ENCODE measurements around the gene SMTNL1.
A peak's percentile ranks its signal among the peaks of the same experiment; 100 is the strongest.

Gene SMTNL1

DNA sequence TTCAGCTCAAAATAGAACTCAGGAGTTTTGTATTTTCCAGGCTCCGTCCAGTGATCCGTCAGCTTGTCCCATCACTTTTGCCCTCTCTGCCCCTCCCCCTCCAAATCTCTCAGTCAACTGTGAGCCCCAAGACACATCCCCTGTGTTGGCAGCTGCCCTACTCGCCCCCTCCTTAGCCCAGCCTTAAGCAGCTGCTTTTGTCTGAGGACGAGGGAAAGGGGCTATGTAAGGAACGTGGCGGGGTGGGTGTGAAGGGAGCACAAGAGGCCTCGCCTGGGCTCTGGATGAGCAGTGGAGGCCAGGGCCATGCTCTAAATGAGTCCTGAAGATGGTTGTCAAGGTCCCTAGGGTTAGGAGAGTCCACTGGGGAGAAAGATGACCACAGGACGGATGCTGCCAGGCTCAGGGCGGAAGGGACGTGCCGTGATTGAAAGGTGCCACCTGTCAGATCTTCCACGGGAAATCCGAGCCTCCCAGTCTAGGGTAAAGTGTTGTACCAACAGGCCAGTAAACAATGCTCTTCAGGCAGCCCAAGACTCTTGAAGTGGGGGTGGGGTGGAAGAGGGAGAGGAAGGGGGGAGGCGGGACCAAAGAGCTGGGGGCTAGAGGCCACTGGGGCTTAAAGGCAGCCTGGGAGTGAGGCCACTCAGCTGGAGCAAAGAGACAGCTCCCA, at the start of gene SMTNL1:
Gene SMTNL1, plus strand, starts transcription at position 649 of the 673 bp plus-strand sequence. CDS start 5,048 bp downstream, outside the sequence.
- no peak for DNase-seq (ENCODE audit: low read depth in 4 of 4, low spot score in 1 of 4)

GRCh38 chr11:57487920-57488659, 49.3 kb upstream of the SMTNL1 start:
- DNase-seq (ENCODE audit: low read depth in 4 of 4, low spot score in 1 of 4): no peak

- no peak for DNase-seq (ENCODE audit: low read depth in 4 of 4, low spot score in 1 of 4)
These were observed 46.7 kb upstream of the SMTNL1 start for GRCh38 chr11:57490456-57491248.

DNA sequence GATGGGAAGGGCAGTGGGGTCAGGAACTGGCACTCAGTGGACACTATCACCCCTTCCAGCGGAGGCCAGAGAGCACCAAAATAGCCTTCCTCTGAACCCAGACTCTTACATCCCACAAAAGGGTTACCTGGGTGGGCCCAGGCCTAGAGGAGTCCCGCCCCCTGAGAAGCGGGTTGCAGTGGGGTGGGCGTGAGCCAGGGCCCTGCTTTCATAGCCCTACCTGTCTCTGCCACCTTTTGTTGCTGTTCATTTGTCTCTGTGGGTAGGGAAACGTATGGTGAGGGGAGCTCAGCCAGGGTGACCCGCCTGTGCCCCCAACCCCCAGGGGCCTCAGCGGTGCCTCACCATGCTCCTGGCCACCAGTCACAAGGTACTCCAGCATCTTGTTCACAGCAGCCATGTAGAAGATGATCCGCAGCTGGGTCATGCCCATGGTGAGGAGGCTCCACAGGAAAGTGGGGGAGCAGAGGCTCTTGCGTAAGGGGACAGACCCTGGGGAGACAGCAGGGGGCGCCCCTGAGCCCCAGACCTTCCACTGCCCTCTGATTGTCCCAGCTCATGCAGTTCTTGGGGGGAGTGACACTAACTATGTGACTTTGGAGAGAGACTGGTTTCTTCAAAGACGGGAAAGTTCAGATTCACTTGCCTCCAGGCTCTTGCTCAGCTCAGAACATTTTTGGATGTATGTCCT, 45.9 kb upstream of the SMTNL1 start:
- peak in 1 of 4 experiments; percentile 49 for DNase-seq (ENCODE audit: low read depth in 4 of 4, low spot score in 1 of 4)

DNA sequence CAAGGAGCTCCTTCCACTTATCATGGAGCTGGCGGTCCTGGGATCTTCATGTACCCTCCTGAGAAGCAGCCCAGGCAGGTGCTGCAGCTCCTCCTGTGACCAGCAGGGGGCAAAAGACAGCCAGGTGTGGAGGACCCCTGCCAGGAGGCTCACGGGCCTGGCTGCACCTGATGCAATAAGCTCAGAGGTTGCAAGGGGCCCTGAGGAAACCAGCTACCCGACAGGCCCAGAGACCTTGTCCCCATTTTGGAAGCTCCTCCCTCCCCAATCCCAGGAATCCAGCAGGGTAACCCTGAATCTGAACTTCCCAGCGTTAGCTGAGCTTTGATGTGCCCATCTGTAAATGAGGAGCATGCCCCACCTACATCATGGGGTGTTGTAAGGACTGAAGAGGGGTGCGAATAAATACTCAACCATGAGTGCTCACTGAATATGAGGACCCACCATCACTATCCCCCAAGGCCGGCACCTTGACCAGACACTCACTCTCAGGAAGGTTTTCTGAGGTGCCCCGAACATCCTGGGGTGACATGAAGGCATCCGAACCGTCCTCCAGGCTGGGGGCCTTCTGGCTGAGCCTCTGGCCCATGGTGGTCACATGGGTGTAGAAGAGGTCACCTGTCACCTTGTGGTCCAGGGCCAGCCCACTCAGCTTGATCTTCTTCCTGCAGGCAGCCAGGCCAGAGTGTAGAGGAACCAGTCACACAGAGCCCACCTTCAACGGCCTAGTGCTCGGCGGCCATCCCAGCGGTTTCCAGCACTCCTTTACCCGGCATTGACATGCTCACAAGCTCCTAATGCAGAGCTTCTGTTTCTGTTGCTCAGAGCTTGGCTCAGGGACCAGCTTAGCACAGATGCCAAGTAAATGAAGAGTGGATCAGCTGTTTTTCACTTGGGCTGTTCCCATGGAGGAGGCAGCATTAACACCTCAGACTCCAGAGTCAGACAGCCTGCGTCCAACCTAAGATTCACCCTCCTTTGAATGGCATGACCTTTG, 43.6 kb upstream of the SMTNL1 start:
- peak; percentile 48 to 63 (median 62) for DNase-seq (ENCODE audit: low read depth in 4 of 4, low spot score in 1 of 4)

GRCh38 chr11:57496109-57496820, 41.1 kb upstream of the SMTNL1 start:
- no peak for DNase-seq (ENCODE audit: low read depth in 4 of 4, low spot score in 1 of 4)

- DNase-seq (ENCODE audit: low read depth in 4 of 4, low spot score in 1 of 4): no peak
These were observed 39.8 kb upstream of the SMTNL1 start for GRCh38 chr11:57497303-57498247.

- no peak for DNase-seq (ENCODE audit: low read depth in 4 of 4, low spot score in 1 of 4)
These were observed 38.9 kb upstream of the SMTNL1 start for GRCh38 chr11:57498540-57498939.

- DNase-seq (ENCODE audit: low read depth in 4 of 4, low spot score in 1 of 4): peak in 1 of 4 experiments; percentile 39
These were observed 37.9 kb upstream of the SMTNL1 start for GRCh38 chr11:57499413-57499982.

- no peak for DNase-seq (ENCODE audit: low read depth in 4 of 4, low spot score in 1 of 4)
These were observed 37.4 kb upstream of the SMTNL1 start for GRCh38 chr11:57499983-57500461.

- no peak for DNase-seq (ENCODE audit: low read depth in 4 of 4, low spot score in 1 of 4)
These were observed 36.9 kb upstream of the SMTNL1 start for GRCh38 chr11:57500515-57500914.

- DNase-seq (ENCODE audit: low read depth in 4 of 4, low spot score in 1 of 4): no peak
These were observed 36.5 kb upstream of the SMTNL1 start for GRCh38 chr11:57500926-57501325.

DNA sequence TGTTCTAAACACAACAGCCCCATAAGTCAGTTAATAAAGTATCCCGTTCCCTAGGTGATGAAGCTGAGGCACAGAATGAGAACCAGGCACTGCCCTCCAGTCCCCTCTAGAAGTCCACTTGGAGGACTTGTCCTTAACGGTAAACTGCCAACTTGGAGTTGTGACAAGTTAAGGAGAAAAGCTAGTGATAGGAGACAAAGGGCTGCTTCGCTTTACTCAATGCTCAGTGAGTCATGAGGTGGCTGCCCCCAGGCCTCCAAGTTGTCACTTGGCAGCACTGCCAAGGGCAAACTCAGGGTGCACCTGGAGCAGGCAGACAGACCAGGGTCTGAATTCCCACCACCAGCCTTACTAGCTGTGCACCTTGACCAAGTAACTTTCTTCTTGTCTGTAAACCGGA, 35.4 kb upstream of the SMTNL1 start:
- DNase-seq (ENCODE audit: low read depth in 4 of 4, low spot score in 1 of 4): no peak

DNA sequence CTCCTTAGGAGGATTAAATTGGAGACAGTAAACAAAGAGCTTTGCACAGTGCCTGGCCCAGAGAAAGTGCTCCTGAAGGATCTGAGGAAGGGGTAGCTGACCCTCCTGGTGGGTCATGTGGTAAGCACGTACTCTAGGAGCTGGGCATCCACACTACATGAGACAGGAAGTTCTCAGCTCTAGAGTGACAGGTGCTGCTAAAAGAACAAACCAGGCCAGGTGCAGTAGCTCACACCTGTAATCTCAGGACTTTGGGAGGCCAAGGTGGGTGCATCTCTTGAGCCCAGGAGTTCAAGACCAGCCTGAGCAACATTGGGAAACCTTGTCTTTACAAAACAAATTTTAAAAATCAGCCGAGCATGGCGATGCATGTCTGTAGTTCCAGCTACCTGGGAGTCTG, 35.0 kb upstream of the SMTNL1 start:
- DNase-seq (ENCODE audit: low read depth in 4 of 4, low spot score in 1 of 4): no peak

- no peak for DNase-seq (ENCODE audit: low read depth in 4 of 4, low spot score in 1 of 4)
These were observed 34.5 kb upstream of the SMTNL1 start for GRCh38 chr11:57502870-57503269.

GRCh38 chr11:57504511-57504910, 32.9 kb upstream of the SMTNL1 start:
- no peak for DNase-seq (ENCODE audit: low read depth in 4 of 4, low spot score in 1 of 4)

GRCh38 chr11:57506522-57506921, 30.9 kb upstream of the SMTNL1 start:
- no peak for DNase-seq (ENCODE audit: low read depth in 4 of 4, low spot score in 1 of 4)
